K562 (cell line): Measurements from ENCODE around the gene BID. TPM values are rescaled to one million over a fixed set of nuclear protein-coding genes. Genes with fewer than 3 reads are reported as not detected.

Experiments used
- ATAC-seq: fragments of 200-7000 bp; cut with Tn5 transposase; 3 replicates; pipeline ENCODE4 v1.9.1; 2020; ENCODE audit warnings: moderate library complexity
- BruUV-seq: library from RNA; stranded (reverse); fragments of 400-500 nt; replicated peaks from 2 replicates; lab custom pipeline; 2021; lab: Mats Ljungman, UMichigan
- CTCF ChIA-PET: fragments of 300-600 bp; formaldehyde crosslinking; extraction: SDS; loops from one replicate; lab custom pipeline; 2021; ENCODE audit warnings: low intra/inter-chr PET ratio; lab: Yijun Ruan, JAX
- POLR2A ChIA-PET: fragments of 300-600, 350-650 bp; sonication (Branson Sonifier 250); formaldehyde crosslinking; extraction: SDS; loops from one replicate; lab custom pipeline; 2021; ENCODE audit warnings: antibody characterized with exemption, inconsistent platforms; lab: Yijun Ruan, JAX
- DNase-seq, 4 experiments: peaks; one replicate each; pipeline versions ENCODE4 v3.0.0 to v3.0.0-alpha.2; 2011 to 2018; ENCODE audit warnings: low spot score in 3 of 4, mixed read lengths in 3 of 4; ENCODE audit errors: extremely low read depth in 1 of 4
- FAIRE-seq: peaks from 2 replicates; lab custom pipeline; 2011; peaks lifted over from hg19 to GRCh38; lab: Jason Lieb, UNC
- H2AFZ ChIP-seq: 2 replicates; pipeline ENCODE4 v1.6.0; 2011; ENCODE audit warnings: low read depth, low read length, control low read depth, inconsistent platforms
- H3K27ac ChIP-seq: fragments of 200-600 bp; 3 replicates; pipeline ENCODE4 v1.8.0; 2011; ENCODE audit warnings: low read depth, mild to moderate bottlenecking, control low read depth, inconsistent platforms, low read length, moderate library complexity, mixed read lengths; ENCODE audit errors: extremely low read depth
- H3K27me3 ChIP-seq, 2 experiments: fragments of 300-600 bp in 1 of 2; 2 replicates in 1 of 2; 3 replicates in 1 of 2; pipeline versions ENCODE4 v1.6.0 to v1.8.0; 2011; ENCODE audit warnings: inconsistent platforms in 2 of 2, low read length in 2 of 2, mild to moderate bottlenecking in 1 of 2, mixed read lengths in 1 of 2, moderate library complexity in 1 of 2; ENCODE audit not compliant: control insufficient read depth in 2 of 2, insufficient read depth in 2 of 2
- H3K36me3 ChIP-seq: fragments of 300-600 bp; 3 replicates; pipeline ENCODE4 v1.8.0; 2011; ENCODE audit warnings: mild to moderate bottlenecking, low read length, inconsistent platforms; ENCODE audit not compliant: control insufficient read depth, insufficient read depth
- H3K4me1 ChIP-seq, 2 experiments: fragments of 200-600 bp in 1 of 2; replicated peaks in 1 of 2; 2 replicates in 1 of 2; 3 replicates in 1 of 2; pipeline versions ENCODE4 v1.5.1 to v1.8.0; 2011; ENCODE audit warnings: inconsistent platforms in 2 of 2, low read length in 2 of 2, mild to moderate bottlenecking in 1 of 2, mixed read lengths in 1 of 2, moderate library complexity in 1 of 2; ENCODE audit not compliant: control insufficient read depth in 2 of 2, insufficient read depth in 2 of 2
- H3K4me2 ChIP-seq: 2 replicates; pipeline ENCODE4 v1.6.1; 2011; ENCODE audit warnings: low read length, control low read depth, inconsistent platforms, mixed read lengths; ENCODE audit not compliant: insufficient read depth
- H3K4me3 ChIP-seq: fragments of 200-600 bp; sonication (generic), shearing (Covaris generic); 2 replicates; pipeline ENCODE4 v1.5.1; 2016; ENCODE audit warnings: control low read depth, inconsistent platforms
- H3K79me2 ChIP-seq: fragments of 200-600 bp; 3 replicates; pipeline ENCODE4 v1.8.0; 2011; ENCODE audit warnings: low read length, inconsistent platforms; ENCODE audit not compliant: control insufficient read depth, insufficient read depth
- H3K9ac ChIP-seq, 2 experiments: 2 replicates each; pipeline versions ENCODE4 v1.6.0 to v1.6.1; 2011; ENCODE audit warnings: low read depth in 2 of 2, low read length in 2 of 2, control low read depth in 1 of 2, inconsistent platforms in 1 of 2, mild to moderate bottlenecking in 1 of 2, mixed read lengths in 1 of 2; ENCODE audit not compliant: insufficient read depth in 1 of 2
- H3K9me1 ChIP-seq: one replicate; pipeline ENCODE4 v1.6.0; 2011; ENCODE audit warnings: inconsistent platforms, mild to moderate bottlenecking, low read length, moderate library complexity; ENCODE audit not compliant: control insufficient read depth, insufficient read depth
- H3K9me3 ChIP-seq: replicated peaks from 2 replicates; pipeline ENCODE4 v1.5.1; 2011; ENCODE audit warnings: low read depth, low read length, inconsistent platforms; ENCODE audit not compliant: control insufficient read depth, insufficient read depth
- H4K20me1 ChIP-seq: replicated peaks from 2 replicates; pipeline ENCODE4 v1.6.1; 2011; ENCODE audit warnings: low read length, inconsistent platforms, mixed read lengths; ENCODE audit not compliant: control insufficient read depth, insufficient read depth
- ZNF197 ChIP-seq: fragments of 200-800 bp; sonication (Bioruptor generic); IDR thresholded peaks from 2 replicates; pipeline ENCODE4 v1.6.1; 2016; ENCODE audit warnings: low read depth, missing genetic modification characterization, missing compliant biosample characterization
- ZNF518B ChIP-seq: fragments of 250-450 bp; sonication (Bioruptor Pico); IDR thresholded peaks from 2 replicates; pipeline ENCODE4 v1.5.0; 2021; ENCODE audit warnings: mild to moderate bottlenecking, moderate library complexity
- WGBS: fragments of 100-300 bp; shearing (Covaris generic); methylation state at CpG from one replicate; pipeline ENCODE4 v1.1.6; 2016; ENCODE audit warnings: low coverage, mixed read lengths; ENCODE audit not compliant: insufficient coverage; ENCODE audit errors: missing lambda C conversion rate; 5-methylcytosine and 5-hydroxymethylcytosine counted together
- in situ Hi-C: fragments of 300-500 bp; cut with MboI; formaldehyde crosslinking; loops from 4 replicates; pipeline ENCODE4 v1.15.0; 2018; ENCODE audit warnings: inconsistent platforms, mixed read lengths
- intact Hi-C: fragments of 100-400 bp; cut with micrococcal nuclease; formaldehyde crosslinking; loops from 2 replicates; pipeline ENCODE4 v1.14.2; 2022
- polyA plus RNA-seq, 8 experiments: library from polyadenylated mRNA; depleted of rRNA in 4 of 8; stranded (reverse) in 5 of 8; unstranded in 3 of 8; fragments of >200 nt; fragmentation: Nextera tagmentation in 2 of 8; fragmentation: Illumina TruSeq in 1 of 8; extraction: Ambion mirVana in 2 of 8; extraction: Trizol in 1 of 8; gene quantifications; 2 replicates each; pipeline versions ENCODE4 v1.2.1 to v1.2.3, GENCODE V29; 2011 to 2014; ENCODE audit warnings: inconsistent platforms in 1 of 8, missing spikeins in 1 of 8
- total RNA-seq, 7 experiments: library from RNA; depleted of rRNA in 6 of 7; stranded (reverse); fragments of >200 nt in 6 of 7; fragmentation: Illumina TruSeq in 2 of 7; extraction: Trizol in 2 of 7; gene quantifications; 2 replicates each; pipeline versions ENCODE4 v1.2.1 to v1.2.3, GENCODE V29; 2011 to 2021; ENCODE audit warnings: low replicate concordance in 1 of 7
- TF ChIP-seq, protein P1 (sequence below), 2 experiments: fragments of 450-650 bp; formaldehyde crosslinking in 1 of 2; IDR thresholded peaks; 2 replicates each; pipeline versions ENCODE4 v1.4.0 to v1.6.1; 2014 to 2020; ENCODE audit warnings: mild to moderate bottlenecking in 2 of 2, borderline replicate concordance in 1 of 2, low read depth in 1 of 2

BID gene
- total and polyA plus RNA-seq, 9 of the 15 experiments (the other 6 are each of a cell fraction or from before 2014, with no cell fraction given): 5.2 to 209 (median 63.7) TPM

- peaks cover 10% of the 10 kb centered on the region; the same call in 1 of the 3 replicates for H3K36me3 ChIP-seq
- TF ChIP-seq, protein P1, sequence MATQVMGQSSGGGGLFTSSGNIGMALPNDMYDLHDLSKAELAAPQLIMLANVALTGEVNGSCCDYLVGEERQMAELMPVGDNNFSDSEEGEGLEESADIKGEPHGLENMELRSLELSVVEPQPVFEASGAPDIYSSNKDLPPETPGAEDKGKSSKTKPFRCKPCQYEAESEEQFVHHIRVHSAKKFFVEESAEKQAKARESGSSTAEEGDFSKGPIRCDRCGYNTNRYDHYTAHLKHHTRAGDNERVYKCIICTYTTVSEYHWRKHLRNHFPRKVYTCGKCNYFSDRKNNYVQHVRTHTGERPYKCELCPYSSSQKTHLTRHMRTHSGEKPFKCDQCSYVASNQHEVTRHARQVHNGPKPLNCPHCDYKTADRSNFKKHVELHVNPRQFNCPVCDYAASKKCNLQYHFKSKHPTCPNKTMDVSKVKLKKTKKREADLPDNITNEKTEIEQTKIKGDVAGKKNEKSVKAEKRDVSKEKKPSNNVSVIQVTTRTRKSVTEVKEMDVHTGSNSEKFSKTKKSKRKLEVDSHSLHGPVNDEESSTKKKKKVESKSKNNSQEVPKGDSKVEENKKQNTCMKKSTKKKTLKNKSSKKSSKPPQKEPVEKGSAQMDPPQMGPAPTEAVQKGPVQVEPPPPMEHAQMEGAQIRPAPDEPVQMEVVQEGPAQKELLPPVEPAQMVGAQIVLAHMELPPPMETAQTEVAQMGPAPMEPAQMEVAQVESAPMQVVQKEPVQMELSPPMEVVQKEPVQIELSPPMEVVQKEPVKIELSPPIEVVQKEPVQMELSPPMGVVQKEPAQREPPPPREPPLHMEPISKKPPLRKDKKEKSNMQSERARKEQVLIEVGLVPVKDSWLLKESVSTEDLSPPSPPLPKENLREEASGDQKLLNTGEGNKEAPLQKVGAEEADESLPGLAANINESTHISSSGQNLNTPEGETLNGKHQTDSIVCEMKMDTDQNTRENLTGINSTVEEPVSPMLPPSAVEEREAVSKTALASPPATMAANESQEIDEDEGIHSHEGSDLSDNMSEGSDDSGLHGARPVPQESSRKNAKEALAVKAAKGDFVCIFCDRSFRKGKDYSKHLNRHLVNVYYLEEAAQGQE (IDR thresholded peaks at IDR 0.05; ENCODE audit: borderline replicate concordance): peak; percentile 55; the same call in 1 of the 2 replicates
- TF ChIP-seq, protein P1 (CRISPR knock-in tag; IDR thresholded peaks at IDR 0.05; ENCODE audit: low read depth): no peak
- no peak for TF ChIP-seq ZNF518B
- TF ChIP-seq ZNF197 (CRISPR knock-in tag): no peak
- TF ChIP-seq, all 486 proteins: peak for 1
- POLR2A ChIA-PET: interaction anchor here (0.6 to 2.0 kb wide), 2 partner anchors 10 to 12 kb away, joined by 3 to 10 read pairs; no protein-coding TSS in a partner anchor
- Histone ChIP-seq H3K27ac (no peak overlapping the region), H3K9ac (no peak overlapping the region), H3K4me2 (no peak overlapping the region), H3K4me1 (peaks cover 0 to 8% of the 10 kb centered on the region in 2 experiments; a peak in 1 of 5 replicates), H3K9me3 (no peaks in the 10 kb centered on the region), H3K4me3 (no peak overlapping the region), H4K20me1 (peaks cover 4% of the 10 kb centered on the region; the same call in 1 of the 2 replicates), H2AFZ (no peak overlapping the region), H3K79me2 (no peaks in the 10 kb centered on the region), H3K27me3 (no peaks in the 10 kb centered on the region), H3K9me1 (no peaks in the 10 kb centered on the region)
- DNase-seq (no peak), FAIRE-seq (no peak), ATAC-seq (no peak)
- WGBS: 89% methylated on average over 10 of the region's 25 CpGs
- CTCF ChIA-PET: no interaction called here
- intact Hi-C loops: no loop called here
- in situ Hi-C loops: no loop called here
- BruUV-seq: no TSS peak
Measured at GRCh38 chr22:17818180-17818579, 43.9 kb upstream of the BID start.
